HEK293 (cell line): ENCODE measurements around the gene ZDHHC21.
A peak's percentile ranks its signal among the peaks of the same experiment; 100 is the strongest.

Source experiments
- CTCF ChIA-PET: fragments of 350-600 bp; formaldehyde crosslinking; extraction: SDS; loops from one replicate; lab custom pipeline; 2021; ENCODE audit warnings: antibody characterized with exemption; lab: Yijun Ruan, JAX
- POLR2A ChIA-PET: fragments of 300-600 bp; formaldehyde crosslinking; extraction: SDS; loops from one replicate; lab custom pipeline; 2020; ENCODE audit warnings: antibody characterized with exemption, inconsistent platforms; lab: Yijun Ruan, JAX
- H3K27ac ChIP-seq: fragments of 200-500 bp; sonication (Bioruptor generic); 2 replicates; pipeline ENCODE4 v1.5.1; 2014; ENCODE audit warnings: low read depth, low read length, control low read depth, inconsistent platforms; ENCODE audit errors: extremely low read depth
- H3K36me3 ChIP-seq, 2 experiments: fragments of 200-500 bp in 1 of 2; sonication (Bioruptor generic) in 1 of 2; 1 replicate in 1 of 2; 2 replicates in 1 of 2; pipeline ENCODE4 v1.5.1; 2014 to 2017; ENCODE audit warnings: inconsistent platforms in 2 of 2, low read length in 2 of 2; ENCODE audit not compliant: control insufficient read depth in 2 of 2, insufficient read depth in 1 of 2
- H3K4me1 ChIP-seq: fragments of 200-500 bp; sonication (Bioruptor generic); 2 replicates; pipeline ENCODE4 v1.5.1; 2014; ENCODE audit warnings: mild to moderate bottlenecking, low read length, inconsistent platforms; ENCODE audit not compliant: control insufficient read depth, insufficient read depth
- H3K4me3 ChIP-seq: 2 replicates; pipeline ENCODE4 v1.5.1; 2011; ENCODE audit warnings: low read depth, mild to moderate bottlenecking, control low read depth, low read length, moderate library complexity
- H3K9me3 ChIP-seq: fragments of 200-500 bp; sonication (Bioruptor generic); 2 replicates; pipeline ENCODE4 v1.5.1; 2014; ENCODE audit warnings: low read depth, low read length, inconsistent platforms; ENCODE audit not compliant: control insufficient read depth, insufficient read depth
- BCL11B ChIP-seq: fragments of 450-650 bp; formaldehyde crosslinking; IDR thresholded peaks from 2 replicates; pipeline ENCODE4 v1.5.1; 2016; ENCODE audit warnings: low read depth, missing biosample characterization, missing genetic modification characterization
- RBAK ChIP-seq: fragments of 450-650 bp; formaldehyde crosslinking; IDR thresholded peaks from 2 replicates; pipeline ENCODE4 v1.5.1; 2016; ENCODE audit warnings: missing biosample characterization, missing genetic modification characterization
- SALL2 ChIP-seq: fragments of 450-650 bp; formaldehyde crosslinking; IDR thresholded peaks from 2 replicates; pipeline ENCODE4 v1.5.0; 2017; ENCODE audit warnings: missing biosample characterization, mild to moderate bottlenecking, missing genetic modification characterization, borderline replicate concordance
- SETDB1 ChIP-seq: IDR thresholded peaks from one replicate; pipeline ENCODE4 v1.6.1; 2017; ENCODE audit warnings: mild to moderate bottlenecking, low read length, moderate library complexity, mixed read lengths; ENCODE audit not compliant: insufficient read length
- TRIM28 ChIP-seq: IDR thresholded peaks from 2 replicates; pipeline ENCODE4 v1.6.1; 2011; ENCODE audit warnings: low read length, control low read depth, borderline replicate concordance
- YY1 ChIP-seq: fragments of 450-650 bp; formaldehyde crosslinking; IDR thresholded peaks from 2 replicates; pipeline ENCODE4 v1.5.1; 2018; ENCODE audit warnings: missing biosample characterization, missing genetic modification characterization
- ZBTB20 ChIP-seq: fragments of 450-650 bp; formaldehyde crosslinking; IDR thresholded peaks from 2 replicates; pipeline ENCODE4 v1.5.1; 2016; ENCODE audit warnings: missing biosample characterization, missing genetic modification characterization
- ZNF146 ChIP-seq: fragments of 450-650 bp; formaldehyde crosslinking; IDR thresholded peaks from 2 replicates; pipeline ENCODE4 v1.5.1; 2016; ENCODE audit warnings: missing biosample characterization, missing genetic modification characterization
- ZNF2 ChIP-seq: fragments of 450-650 bp; formaldehyde crosslinking; IDR thresholded peaks from 2 replicates; pipeline ENCODE4 v1.5.1; 2016; ENCODE audit warnings: missing biosample characterization, missing genetic modification characterization
- ZNF214 ChIP-seq: fragments of 450-650 bp; formaldehyde crosslinking; IDR thresholded peaks from 2 replicates; pipeline ENCODE4 v1.5.1; 2017; ENCODE audit warnings: missing biosample characterization, mild to moderate bottlenecking, missing genetic modification characterization, borderline replicate concordance
- ZNF221 ChIP-seq: fragments of 450-650 bp; formaldehyde crosslinking; IDR thresholded peaks from 2 replicates; pipeline ENCODE4 v1.5.1; 2017; ENCODE audit warnings: missing biosample characterization, missing genetic modification characterization, borderline replicate concordance
- ZNF426 ChIP-seq: fragments of 450-650 bp; formaldehyde crosslinking; IDR thresholded peaks from 2 replicates; pipeline ENCODE4 v1.5.1; 2017; ENCODE audit warnings: missing biosample characterization, missing genetic modification characterization, mild to moderate bottlenecking, inconsistent platforms, moderate library complexity
- ZNF777 ChIP-seq: fragments of 450-650 bp; formaldehyde crosslinking; IDR thresholded peaks from 2 replicates; pipeline ENCODE4 v1.5.1; 2017; ENCODE audit warnings: missing biosample characterization, missing genetic modification characterization, borderline replicate concordance
- ZSCAN16 ChIP-seq: fragments of 450-650 bp; formaldehyde crosslinking; IDR thresholded peaks from 2 replicates; pipeline ENCODE4 v1.5.1; 2016; ENCODE audit warnings: missing biosample characterization, missing genetic modification characterization
- ZSCAN30 ChIP-seq: fragments of 450-650 bp; IDR thresholded peaks from 2 replicates; pipeline ENCODE4 v1.5.1; 2018; ENCODE audit warnings: missing biosample characterization, mild to moderate bottlenecking, missing genetic modification characterization, moderate library complexity
- TF ChIP-seq, protein P1 (sequence below): fragments of 450-650 bp; formaldehyde crosslinking; IDR thresholded peaks from 2 replicates; pipeline ENCODE4 v1.5.1; 2016; ENCODE audit warnings: missing biosample characterization, missing genetic modification characterization
- TF ChIP-seq, protein P2 (sequence below): fragments of 450-650 bp; formaldehyde crosslinking; IDR thresholded peaks from 2 replicates; pipeline ENCODE4 v1.5.1; 2016; ENCODE audit warnings: missing biosample characterization, missing genetic modification characterization
- TF ChIP-seq, protein P3 (sequence below): fragments of 450-650 bp; formaldehyde crosslinking; IDR thresholded peaks from 2 replicates; pipeline ENCODE4 v1.5.1; 2017; ENCODE audit warnings: missing biosample characterization, missing genetic modification characterization
- TF ChIP-seq, protein P4 (sequence below): fragments of 450-650 bp; formaldehyde crosslinking; IDR thresholded peaks from 2 replicates; pipeline ENCODE4 v1.5.1; 2017; ENCODE audit warnings: missing biosample characterization, mild to moderate bottlenecking, missing genetic modification characterization, moderate library complexity

ZDHHC21 gene

DNA sequence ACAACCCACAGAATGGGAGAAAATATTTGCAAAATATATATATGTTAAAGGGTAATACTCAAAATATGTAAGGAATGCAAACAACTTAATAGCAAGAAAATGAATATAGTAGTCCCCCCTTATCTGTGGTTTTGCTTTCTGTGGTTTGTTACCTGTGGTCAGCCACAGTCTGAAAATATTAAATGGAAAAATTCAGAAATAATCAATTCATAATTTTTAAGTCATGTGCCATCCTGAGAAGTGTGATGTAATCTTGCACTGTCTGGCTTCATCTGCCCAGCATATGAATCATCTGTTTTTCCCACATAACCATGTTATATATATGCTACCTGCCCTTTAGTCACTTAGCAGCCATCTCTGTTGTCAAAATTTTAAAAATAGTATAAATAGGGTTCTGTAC is 17.6 kb upstream of the ZDHHC21 start:
- no peak for TF ChIP-seq ZSCAN30 (tag by site-specific recombination)
- TF ChIP-seq ZNF221 (tag by site-specific recombination), result no peak
- no peak for TF ChIP-seq RBAK (tag by site-specific recombination)
- no peak for TF ChIP-seq ZNF2 (tag by site-specific recombination)
- TF ChIP-seq ZBTB20 (tag by site-specific recombination), result no peak
- no peaks in the 10 kb centered on the region for H3K9me3 ChIP-seq
- ChIA-PET CTCF (interaction anchor here (1.6 kb wide), 1 partner anchor 58 kb away, joined by 6 read pairs; no protein-coding TSS in a partner anchor), POLR2A (no interaction called here)
- H3K4me1 ChIP-seq, result no peaks in the 10 kb centered on the region
- no peak overlapping the region for H3K4me3 ChIP-seq
- H3K27ac ChIP-seq, result no peak overlapping the region
- no peaks in the 10 kb centered on the region for H3K36me3 ChIP-seq

DNA sequence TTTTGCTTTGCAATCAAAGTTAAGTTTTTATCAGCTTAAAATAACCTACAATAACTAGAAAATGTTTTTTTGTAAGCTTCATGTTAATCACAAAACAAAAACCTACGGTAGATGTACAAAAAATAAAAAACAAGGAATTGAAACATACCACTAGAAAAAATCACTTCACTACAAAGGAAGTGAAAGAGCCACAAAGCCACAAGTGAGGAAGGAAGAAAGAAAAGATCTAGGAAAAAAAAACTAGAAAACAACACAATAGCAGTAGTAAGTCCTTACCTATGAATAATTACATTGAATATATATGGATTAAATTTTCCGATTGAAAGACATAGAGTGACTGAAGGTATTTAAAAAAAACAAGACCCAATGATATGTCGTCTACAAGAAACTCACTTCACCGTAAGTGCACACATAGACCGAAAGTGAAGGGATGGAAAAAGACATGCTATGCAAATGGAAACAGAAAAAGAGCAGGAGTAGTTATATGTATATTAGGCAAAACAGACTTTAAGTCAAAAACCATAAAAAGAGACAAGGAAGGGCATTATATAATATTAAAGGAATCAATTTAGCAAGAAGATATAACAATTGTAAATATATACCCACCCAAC is 13.4 kb upstream of the ZDHHC21 start:
- no peaks in the 10 kb centered on the region for H3K36me3 ChIP-seq
- no peaks in the 10 kb centered on the region for H3K4me1 ChIP-seq
- H3K27ac ChIP-seq, result no peak overlapping the region
- H3K4me3 ChIP-seq, result no peak overlapping the region
- ChIA-PET CTCF (interaction anchor here (0.6 kb wide), 1 partner anchor 45 kb away, joined by 3 read pairs; no protein-coding TSS in a partner anchor), POLR2A (no interaction called here)
- H3K9me3 ChIP-seq, result no peaks in the 10 kb centered on the region
- TF ChIP-seq YY1 (no peak), SETDB1 (peak; percentile 41), TRIM28 (peak; percentile 15; the same call in 1 of the 2 replicates)

DNA sequence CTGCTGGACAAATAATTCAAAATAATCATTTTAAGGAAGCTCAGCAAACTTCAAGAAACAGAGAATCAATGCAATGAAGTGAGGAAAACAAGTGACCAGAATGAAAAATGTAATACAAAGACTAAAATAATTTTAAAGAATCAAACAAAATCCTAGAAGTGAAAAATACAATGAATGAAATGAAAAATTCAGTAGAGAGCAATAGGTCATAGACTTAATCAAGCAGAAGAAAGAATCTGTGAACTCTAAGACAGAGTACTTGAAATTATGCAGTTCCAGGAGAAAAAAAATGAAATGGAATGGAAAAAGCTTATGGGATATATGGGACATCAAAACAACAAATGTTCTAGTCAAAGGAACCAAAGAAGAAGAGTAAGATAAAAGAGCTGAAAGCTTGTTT is 11.8 kb upstream of the ZDHHC21 start:
- POLR2A ChIA-PET, result no interaction called here

DNA sequence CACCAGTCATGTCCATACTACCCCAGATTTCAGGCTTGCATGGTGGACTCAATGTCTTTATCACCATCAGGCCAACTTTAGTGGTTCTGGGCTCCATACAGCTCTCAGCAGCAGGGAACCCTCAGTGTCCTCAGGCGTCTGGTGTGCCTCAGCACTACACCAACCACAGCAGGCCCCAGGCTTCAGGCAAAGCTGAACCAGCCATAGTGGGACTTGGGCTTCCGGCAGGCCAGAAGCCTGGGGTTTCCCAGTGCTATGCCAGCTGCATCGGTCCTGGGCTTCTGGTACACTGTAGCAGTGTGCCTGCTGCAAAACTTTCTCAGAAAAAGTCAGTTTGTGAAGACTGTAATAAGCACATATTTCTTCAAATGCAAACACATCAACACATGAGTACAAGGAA is 11.0 kb upstream of the ZDHHC21 start:
- ChIA-PET CTCF (no interaction called here), POLR2A (no interaction called here)
- Histone ChIP-seq H3K27ac (no peak overlapping the region), H3K4me1 (no peaks in the 10 kb centered on the region), H3K36me3 (no peaks in the 10 kb centered on the region), H3K9me3 (no peaks in the 10 kb centered on the region), H3K4me3 (no peak overlapping the region)
- no peak for TF ChIP-seq ZNF777 (tag by site-specific recombination)
- no peak for TF ChIP-seq ZNF214 (tag by site-specific recombination)
- TF ChIP-seq ZBTB20 (tag by site-specific recombination), result no peak
- TF ChIP-seq ZNF146 (tag by site-specific recombination), result no peak
- TF ChIP-seq ZSCAN16 (tag by site-specific recombination), result no peak
- TF ChIP-seq, protein P1, sequence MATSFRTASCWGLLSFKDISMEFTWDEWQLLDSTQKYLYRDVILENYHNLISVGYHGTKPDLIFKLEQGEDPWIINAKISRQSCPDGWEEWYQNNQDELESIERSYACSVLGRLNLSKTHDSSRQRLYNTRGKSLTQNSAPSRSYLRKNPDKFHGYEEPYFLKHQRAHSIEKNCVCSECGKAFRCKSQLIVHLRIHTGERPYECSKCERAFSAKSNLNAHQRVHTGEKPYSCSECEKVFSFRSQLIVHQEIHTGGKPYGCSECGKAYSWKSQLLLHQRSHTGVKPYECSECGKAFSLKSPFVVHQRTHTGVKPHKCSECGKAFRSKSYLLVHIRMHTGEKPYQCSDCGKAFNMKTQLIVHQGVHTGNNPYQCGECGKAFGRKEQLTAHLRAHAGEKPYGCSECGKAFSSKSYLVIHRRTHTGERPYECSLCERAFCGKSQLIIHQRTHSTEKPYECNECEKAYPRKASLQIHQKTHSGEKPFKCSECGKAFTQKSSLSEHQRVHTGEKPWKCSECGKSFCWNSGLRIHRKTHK (tag by site-specific recombination), result no peak
- TF ChIP-seq RBAK (tag by site-specific recombination), result no peak
- TF ChIP-seq, protein P2, sequence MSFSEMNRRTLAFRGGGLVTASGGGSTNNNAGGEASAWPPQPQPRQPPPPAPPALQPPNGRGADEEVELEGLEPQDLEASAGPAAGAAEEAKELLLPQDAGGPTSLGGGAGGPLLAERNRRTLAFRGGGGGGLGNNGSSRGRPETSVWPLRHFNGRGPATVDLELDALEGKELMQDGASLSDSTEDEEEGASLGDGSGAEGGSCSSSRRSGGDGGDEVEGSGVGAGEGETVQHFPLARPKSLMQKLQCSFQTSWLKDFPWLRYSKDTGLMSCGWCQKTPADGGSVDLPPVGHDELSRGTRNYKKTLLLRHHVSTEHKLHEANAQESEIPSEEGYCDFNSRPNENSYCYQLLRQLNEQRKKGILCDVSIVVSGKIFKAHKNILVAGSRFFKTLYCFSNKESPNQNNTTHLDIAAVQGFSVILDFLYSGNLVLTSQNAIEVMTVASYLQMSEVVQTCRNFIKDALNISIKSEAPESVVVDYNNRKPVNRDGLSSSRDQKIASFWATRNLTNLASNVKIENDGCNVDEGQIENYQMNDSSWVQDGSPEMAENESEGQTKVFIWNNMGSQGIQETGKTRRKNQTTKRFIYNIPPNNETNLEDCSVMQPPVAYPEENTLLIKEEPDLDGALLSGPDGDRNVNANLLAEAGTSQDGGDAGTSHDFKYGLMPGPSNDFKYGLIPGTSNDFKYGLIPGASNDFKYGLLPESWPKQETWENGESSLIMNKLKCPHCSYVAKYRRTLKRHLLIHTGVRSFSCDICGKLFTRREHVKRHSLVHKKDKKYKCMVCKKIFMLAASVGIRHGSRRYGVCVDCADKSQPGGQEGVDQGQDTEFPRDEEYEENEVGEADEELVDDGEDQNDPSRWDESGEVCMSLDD (tag by site-specific recombination), result no peak
- TF ChIP-seq, protein P3, sequence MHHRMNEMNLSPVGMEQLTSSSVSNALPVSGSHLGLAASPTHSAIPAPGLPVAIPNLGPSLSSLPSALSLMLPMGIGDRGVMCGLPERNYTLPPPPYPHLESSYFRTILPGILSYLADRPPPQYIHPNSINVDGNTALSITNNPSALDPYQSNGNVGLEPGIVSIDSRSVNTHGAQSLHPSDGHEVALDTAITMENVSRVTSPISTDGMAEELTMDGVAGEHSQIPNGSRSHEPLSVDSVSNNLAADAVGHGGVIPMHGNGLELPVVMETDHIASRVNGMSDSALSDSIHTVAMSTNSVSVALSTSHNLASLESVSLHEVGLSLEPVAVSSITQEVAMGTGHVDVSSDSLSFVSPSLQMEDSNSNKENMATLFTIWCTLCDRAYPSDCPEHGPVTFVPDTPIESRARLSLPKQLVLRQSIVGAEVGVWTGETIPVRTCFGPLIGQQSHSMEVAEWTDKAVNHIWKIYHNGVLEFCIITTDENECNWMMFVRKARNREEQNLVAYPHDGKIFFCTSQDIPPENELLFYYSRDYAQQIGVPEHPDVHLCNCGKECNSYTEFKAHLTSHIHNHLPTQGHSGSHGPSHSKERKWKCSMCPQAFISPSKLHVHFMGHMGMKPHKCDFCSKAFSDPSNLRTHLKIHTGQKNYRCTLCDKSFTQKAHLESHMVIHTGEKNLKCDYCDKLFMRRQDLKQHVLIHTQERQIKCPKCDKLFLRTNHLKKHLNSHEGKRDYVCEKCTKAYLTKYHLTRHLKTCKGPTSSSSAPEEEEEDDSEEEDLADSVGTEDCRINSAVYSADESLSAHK (tag by site-specific recombination), result no peak
- TF ChIP-seq ZNF426 (tag by site-specific recombination), result no peak

More for the DNA sequence above, 11.8 kb upstream of the ZDHHC21 start:
- no peak for TF ChIP-seq BCL11B (tag by site-specific recombination)
- TF ChIP-seq ZNF777 (tag by site-specific recombination), result no peak
- TF ChIP-seq SALL2 (tag by site-specific recombination), result no peak
- TF ChIP-seq, protein P4, sequence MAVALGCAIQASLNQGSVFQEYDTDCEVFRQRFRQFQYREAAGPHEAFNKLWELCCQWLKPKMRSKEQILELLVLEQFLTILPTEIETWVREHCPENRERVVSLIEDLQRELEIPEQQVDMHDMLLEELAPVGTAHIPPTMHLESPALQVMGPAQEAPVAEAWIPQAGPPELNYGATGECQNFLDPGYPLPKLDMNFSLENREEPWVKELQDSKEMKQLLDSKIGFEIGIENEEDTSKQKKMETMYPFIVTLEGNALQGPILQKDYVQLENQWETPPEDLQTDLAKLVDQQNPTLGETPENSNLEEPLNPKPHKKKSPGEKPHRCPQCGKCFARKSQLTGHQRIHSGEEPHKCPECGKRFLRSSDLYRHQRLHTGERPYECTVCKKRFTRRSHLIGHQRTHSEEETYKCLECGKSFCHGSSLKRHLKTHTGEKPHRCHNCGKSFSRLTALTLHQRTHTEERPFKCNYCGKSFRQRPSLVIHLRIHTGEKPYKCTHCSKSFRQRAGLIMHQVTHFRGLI, result no peak
- TF ChIP-seq SETDB1, result peak; percentile 59
- Histone ChIP-seq H3K4me3 (no peak overlapping the region), H3K36me3 (no peaks in the 10 kb centered on the region), H3K27ac (no peak overlapping the region), H3K4me1 (no peaks in the 10 kb centered on the region), H3K9me3 (no peaks in the 10 kb centered on the region)
- CTCF ChIA-PET, result interaction anchor here (0.7 kb wide), 2 partner anchors 52 to 507 kb away, joined by 3 to 4 read pairs; no protein-coding TSS in a partner anchor
